HFF-Myc (cell line): ENCODE data around the gene FBXW11.

Experiments
- DNase-seq: peaks from one replicate; pipeline ENCODE4 v3.0.0-alpha.2; 2011; ENCODE audit warnings: low read depth; ENCODE audit errors: extremely low read depth
- H3K4me3 ChIP-seq: replicated peaks from 2 replicates; pipeline ENCODE4 v1.5.1; 2011; ENCODE audit warnings: low read depth, mild to moderate bottlenecking, control low read depth, low read length
- TF ChIP-seq, protein P1 (sequence below): IDR thresholded peaks from 2 replicates; pipeline ENCODE4 v1.5.1; 2012; ENCODE audit warnings: mild to moderate bottlenecking, low read depth, low read length, control low read depth; ENCODE audit errors: missing control alignments

Gene FBXW11

GRCh38 chr5:171835066-171835465 is 171.4 kb downstream of the FBXW11 start:
- TF ChIP-seq, protein P1, sequence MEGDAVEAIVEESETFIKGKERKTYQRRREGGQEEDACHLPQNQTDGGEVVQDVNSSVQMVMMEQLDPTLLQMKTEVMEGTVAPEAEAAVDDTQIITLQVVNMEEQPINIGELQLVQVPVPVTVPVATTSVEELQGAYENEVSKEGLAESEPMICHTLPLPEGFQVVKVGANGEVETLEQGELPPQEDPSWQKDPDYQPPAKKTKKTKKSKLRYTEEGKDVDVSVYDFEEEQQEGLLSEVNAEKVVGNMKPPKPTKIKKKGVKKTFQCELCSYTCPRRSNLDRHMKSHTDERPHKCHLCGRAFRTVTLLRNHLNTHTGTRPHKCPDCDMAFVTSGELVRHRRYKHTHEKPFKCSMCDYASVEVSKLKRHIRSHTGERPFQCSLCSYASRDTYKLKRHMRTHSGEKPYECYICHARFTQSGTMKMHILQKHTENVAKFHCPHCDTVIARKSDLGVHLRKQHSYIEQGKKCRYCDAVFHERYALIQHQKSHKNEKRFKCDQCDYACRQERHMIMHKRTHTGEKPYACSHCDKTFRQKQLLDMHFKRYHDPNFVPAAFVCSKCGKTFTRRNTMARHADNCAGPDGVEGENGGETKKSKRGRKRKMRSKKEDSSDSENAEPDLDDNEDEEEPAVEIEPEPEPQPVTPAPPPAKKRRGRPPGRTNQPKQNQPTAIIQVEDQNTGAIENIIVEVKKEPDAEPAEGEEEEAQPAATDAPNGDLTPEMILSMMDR, result no peak
- no peak for DNase-seq
- H3K4me3 ChIP-seq, result no peak overlapping the region

GRCh38 chr5:171834461-171834860 is 172.0 kb downstream of the FBXW11 start:
- DNase-seq, result no peak
- TF ChIP-seq, protein P1, result no peak
- H3K4me3 ChIP-seq, result no peak overlapping the region

- H3K4me3 ChIP-seq, result no peak overlapping the region
- no peak for DNase-seq
- TF ChIP-seq, protein P1, result no peak
Observed at GRCh38 chr5:171832775-171833174, 173.7 kb downstream of the FBXW11 start.

GRCh38 chr5:171830686-171831085 is 175.8 kb downstream of the FBXW11 start:
- no peak for DNase-seq
- TF ChIP-seq, protein P1, result no peak
- no peak overlapping the region for H3K4me3 ChIP-seq

- TF ChIP-seq, protein P1, result no peak
- H3K4me3 ChIP-seq, result no peak overlapping the region
- DNase-seq, result no peak
Observed at GRCh38 chr5:171827162-171827561, 179.3 kb downstream of the FBXW11 start.

GRCh38 chr5:171826132-171826531 is 180.3 kb downstream of the FBXW11 start:
- DNase-seq, result no peak
- no peak overlapping the region for H3K4me3 ChIP-seq
- TF ChIP-seq, protein P1, result no peak

GRCh38 chr5:171825051-171825450 is 181.4 kb downstream of the FBXW11 start:
- DNase-seq, result no peak
- TF ChIP-seq, protein P1, result no peak
- no peak overlapping the region for H3K4me3 ChIP-seq
